ENCODE measurements around the gene VSTM4. TPM values are rescaled to one million over a fixed set of nuclear protein-coding genes. Genes with fewer than 3 reads are reported as not detected.

VSTM4 gene
- total RNA-seq, 1 donor from 2014 or later = 0.70 TPM

GRCh38 chr10:48965460-48965859 lies 149.9 kb downstream of the VSTM4 start:
- no peaks in the 10 kb centered on the region for H3K27me3 Mint-ChIP-seq (ENCODE audit: unreplicated experiment)
- no peak overlapping the region for H3K27ac Mint-ChIP-seq (ENCODE audit: unreplicated experiment)
- TF ChIP-seq CTCF (IDR thresholded peaks at IDR 0.05) = no peak
- no peak overlapping the region for H3K4me3 Mint-ChIP-seq (ENCODE audit: unreplicated experiment)
- DNase-seq (ENCODE audit: extremely low spot score, unreplicated experiment) = no peak
- H3K9me3 Mint-ChIP-seq (ENCODE audit: unreplicated experiment) = no peaks in the 10 kb centered on the region
- no peaks in the 10 kb centered on the region for H3K4me1 Mint-ChIP-seq (ENCODE audit: unreplicated experiment)
- no peaks in the 10 kb centered on the region for H3K36me3 Mint-ChIP-seq (ENCODE audit: unreplicated experiment)

Small RNA genes lying within 50 kb of the gene (microRNA-seq; reads per million reads assigned to microRNA genes)
- not detected for gene MIR4294 (ENCODE audit: unreplicated experiment)

Other genes with a start within 250 kb of the VSTM4 start
- not detected in 2 replicates for gene LRRC18, start 175.7 kb downstream of the VSTM4 start, total RNA-seq
- not detected in 2 replicates for gene FAM170B, start 18.5 kb upstream of the VSTM4 start, total RNA-seq
- not detected in 2 replicates for gene TMEM273, start 72.9 kb upstream of the VSTM4 start, total RNA-seq
- not detected in 2 replicates for gene C10orf71, start 183.6 kb upstream of the VSTM4 start, total RNA-seq

Data from osteocyte (in vitro differentiated cells).